Measurements from ENCODE around the gene ENO2. TPM values are rescaled to one million over a fixed set of nuclear protein-coding genes. Genes with fewer than 3 reads are reported as not detected.
"Not testable (repeated sequence)": the region's sequence is repeated elsewhere in the genome, so short reads cannot be mapped to it uniquely, and the experiment has no call there.

The ENO2 gene
- total RNA-seq, 1 donor from 2014 or later, result 182 TPM

DNA sequence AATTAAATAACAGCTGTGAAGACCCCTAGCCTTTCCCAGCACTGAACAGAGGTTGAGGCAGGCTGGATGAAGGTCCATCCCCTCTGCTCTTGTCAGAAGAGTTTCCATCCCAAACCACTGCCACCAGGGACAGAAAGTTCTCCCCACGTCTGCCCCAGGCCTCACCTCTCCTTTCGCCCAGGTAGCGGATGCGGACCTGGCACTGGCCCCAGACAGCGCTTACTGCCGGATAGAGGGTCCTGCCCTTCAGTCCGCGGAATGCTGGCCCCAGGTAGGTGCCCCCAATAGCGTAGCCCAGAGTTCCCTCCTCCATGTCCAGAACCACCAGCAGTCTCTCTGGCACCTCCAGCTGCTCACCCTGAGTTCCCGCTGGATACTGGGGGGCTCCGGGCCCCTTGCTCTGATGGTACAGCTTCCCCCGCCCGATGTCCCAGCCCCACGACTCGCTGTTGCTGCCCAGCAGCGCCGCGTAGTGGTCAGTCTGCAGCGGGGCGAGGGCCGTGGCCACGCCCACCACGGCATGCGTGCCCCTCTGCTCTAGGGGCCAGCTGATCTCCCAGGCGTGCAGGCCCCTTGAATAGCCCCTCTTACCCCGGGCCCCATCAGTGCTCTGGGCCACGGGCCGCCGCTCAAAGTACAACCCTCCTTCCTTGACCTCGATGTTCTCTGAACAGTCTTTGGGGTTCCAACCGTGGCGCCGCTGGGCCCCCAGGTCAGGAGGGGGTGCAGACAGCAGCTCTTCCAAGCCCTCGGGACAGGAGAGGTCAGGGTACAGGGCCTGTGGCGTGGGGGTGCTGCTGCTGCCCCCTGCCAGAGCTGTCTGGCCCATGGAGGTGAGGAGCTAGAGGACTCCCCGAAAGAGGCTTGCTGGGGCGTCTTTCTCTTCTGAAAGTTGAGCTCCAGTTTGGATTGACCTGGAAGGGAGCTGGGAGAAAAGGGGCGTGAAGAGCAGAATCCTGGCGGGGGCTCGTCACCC is 42.0 kb upstream of the ENO2 start:
- peak overlapping the region; percentile 78 for H3K27ac Mint-ChIP-seq (ENCODE audit: unreplicated experiment)
- peak; percentile 92 for DNase-seq
- peaks cover 17% of the 10 kb centered on the region for H3K27me3 Mint-ChIP-seq (ENCODE audit: unreplicated experiment)
- peaks cover 20% of the 10 kb centered on the region for H3K4me1 Mint-ChIP-seq (ENCODE audit: low read depth, unreplicated experiment)
- H3K9me3 Mint-ChIP-seq (ENCODE audit: unreplicated experiment), result peaks cover 23% of the 10 kb centered on the region
- no peaks in the 10 kb centered on the region for H3K36me3 Mint-ChIP-seq (ENCODE audit: unreplicated experiment)
- TF ChIP-seq, protein P1, sequence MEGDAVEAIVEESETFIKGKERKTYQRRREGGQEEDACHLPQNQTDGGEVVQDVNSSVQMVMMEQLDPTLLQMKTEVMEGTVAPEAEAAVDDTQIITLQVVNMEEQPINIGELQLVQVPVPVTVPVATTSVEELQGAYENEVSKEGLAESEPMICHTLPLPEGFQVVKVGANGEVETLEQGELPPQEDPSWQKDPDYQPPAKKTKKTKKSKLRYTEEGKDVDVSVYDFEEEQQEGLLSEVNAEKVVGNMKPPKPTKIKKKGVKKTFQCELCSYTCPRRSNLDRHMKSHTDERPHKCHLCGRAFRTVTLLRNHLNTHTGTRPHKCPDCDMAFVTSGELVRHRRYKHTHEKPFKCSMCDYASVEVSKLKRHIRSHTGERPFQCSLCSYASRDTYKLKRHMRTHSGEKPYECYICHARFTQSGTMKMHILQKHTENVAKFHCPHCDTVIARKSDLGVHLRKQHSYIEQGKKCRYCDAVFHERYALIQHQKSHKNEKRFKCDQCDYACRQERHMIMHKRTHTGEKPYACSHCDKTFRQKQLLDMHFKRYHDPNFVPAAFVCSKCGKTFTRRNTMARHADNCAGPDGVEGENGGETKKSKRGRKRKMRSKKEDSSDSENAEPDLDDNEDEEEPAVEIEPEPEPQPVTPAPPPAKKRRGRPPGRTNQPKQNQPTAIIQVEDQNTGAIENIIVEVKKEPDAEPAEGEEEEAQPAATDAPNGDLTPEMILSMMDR (IDR thresholded peaks at IDR 0.05; ENCODE audit: partially characterized antibody, unreplicated experiment), result peak; percentile 87
- H3K4me3 Mint-ChIP-seq (ENCODE audit: unreplicated experiment), result peak overlapping the region; percentile 89

DNA sequence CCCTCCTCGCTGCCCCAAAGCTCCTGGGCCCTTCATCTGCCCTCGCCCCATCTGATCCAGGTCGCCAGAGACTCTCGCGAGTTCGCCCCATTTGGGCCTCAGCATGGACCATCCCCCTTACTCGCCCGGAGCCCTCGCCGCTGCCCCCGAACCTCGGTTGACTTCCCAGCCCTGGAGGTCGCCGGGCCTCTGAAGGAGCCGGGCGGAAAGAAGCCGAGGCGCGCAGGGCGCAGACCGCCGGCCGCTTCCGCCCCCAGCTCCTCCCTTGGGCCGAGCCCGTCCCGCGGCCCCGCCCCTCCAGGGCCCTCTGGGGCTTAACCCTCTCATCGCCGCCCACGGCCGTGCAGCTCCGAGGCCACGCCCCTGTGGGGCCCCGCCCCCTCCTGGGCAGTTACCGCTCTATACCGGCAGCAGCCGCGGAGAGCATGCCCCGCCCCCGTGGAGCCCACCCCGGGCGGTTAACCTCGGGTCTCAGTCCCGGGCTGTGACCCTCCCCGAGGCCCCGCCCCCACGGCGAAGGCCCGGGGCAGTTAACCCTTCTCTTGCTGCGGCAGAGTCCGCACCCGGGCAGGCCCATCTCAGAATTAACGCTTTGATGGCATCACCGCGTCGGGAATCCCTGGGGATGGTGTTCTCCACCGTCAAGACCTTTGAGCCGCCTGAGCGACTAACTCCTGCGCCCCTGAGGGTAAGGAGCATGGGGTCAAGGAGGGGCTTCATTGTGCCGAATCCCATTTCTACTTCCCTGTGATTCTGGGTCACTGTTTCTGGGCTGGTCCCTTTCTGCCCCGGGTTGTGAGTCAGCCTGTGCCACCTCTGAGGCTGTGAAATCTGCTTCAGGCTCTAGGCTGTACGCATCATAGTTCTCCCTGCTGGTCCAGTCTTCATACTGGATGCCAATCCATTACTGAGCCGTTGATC is 41.0 kb upstream of the ENO2 start, which contains the start of gene SPSB2:
SPSB2 (minus strand) TSS at position 210 of the 921 bp plus-strand sequence. CDS start 402 bp downstream, outside the sequence.
- H3K4me3 Mint-ChIP-seq (ENCODE audit: unreplicated experiment), result peak within 1 kb of the TSS; percentile 89
- H3K4me1 Mint-ChIP-seq (ENCODE audit: low read depth, unreplicated experiment), result peaks cover 20% of the 10 kb centered on the region
- TF ChIP-seq, protein P1 (IDR thresholded peaks at IDR 0.05; ENCODE audit: partially characterized antibody, unreplicated experiment), result no peak
- peak within 1 kb of the TSS; percentile 84 for H3K27ac Mint-ChIP-seq (ENCODE audit: unreplicated experiment)
- peaks cover 23% of the 10 kb centered on the region for H3K9me3 Mint-ChIP-seq (ENCODE audit: unreplicated experiment)
- peaks cover 16% of the 10 kb centered on the region for H3K27me3 Mint-ChIP-seq (ENCODE audit: unreplicated experiment)
- no peaks in the 10 kb centered on the region for H3K36me3 Mint-ChIP-seq (ENCODE audit: unreplicated experiment)
- peak; percentile 100 for DNase-seq

DNA sequence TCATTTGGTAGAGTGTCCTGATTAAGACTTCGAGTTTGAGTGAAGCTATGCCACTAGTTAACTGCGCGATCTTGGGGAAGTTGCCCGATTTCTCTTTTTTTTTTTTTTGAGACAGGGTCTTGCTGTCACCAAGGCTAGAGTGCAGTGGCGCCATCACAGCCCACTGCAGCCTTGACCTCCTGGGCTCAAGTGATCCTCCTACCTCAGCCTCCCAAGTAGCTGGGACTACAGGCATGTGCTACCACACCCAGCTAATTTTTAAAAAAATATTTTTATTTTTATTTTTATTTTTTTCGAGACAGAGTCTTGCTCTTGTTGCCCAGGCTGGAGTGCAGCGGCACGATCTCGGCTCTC is 40.4 kb upstream of the ENO2 start:
- peak overlapping the region; percentile 84 for H3K27ac Mint-ChIP-seq (ENCODE audit: unreplicated experiment)
- peaks cover 16% of the 10 kb centered on the region for H3K4me1 Mint-ChIP-seq (ENCODE audit: low read depth, unreplicated experiment)
- peak overlapping the region; percentile 88 for H3K4me3 Mint-ChIP-seq (ENCODE audit: unreplicated experiment)
- H3K36me3 Mint-ChIP-seq (ENCODE audit: unreplicated experiment); DNase-seq: not testable (repeated sequence)
- peaks cover 17% of the 10 kb centered on the region for H3K9me3 Mint-ChIP-seq (ENCODE audit: unreplicated experiment)
- peaks cover 12% of the 10 kb centered on the region for H3K27me3 Mint-ChIP-seq (ENCODE audit: unreplicated experiment)

DNA sequence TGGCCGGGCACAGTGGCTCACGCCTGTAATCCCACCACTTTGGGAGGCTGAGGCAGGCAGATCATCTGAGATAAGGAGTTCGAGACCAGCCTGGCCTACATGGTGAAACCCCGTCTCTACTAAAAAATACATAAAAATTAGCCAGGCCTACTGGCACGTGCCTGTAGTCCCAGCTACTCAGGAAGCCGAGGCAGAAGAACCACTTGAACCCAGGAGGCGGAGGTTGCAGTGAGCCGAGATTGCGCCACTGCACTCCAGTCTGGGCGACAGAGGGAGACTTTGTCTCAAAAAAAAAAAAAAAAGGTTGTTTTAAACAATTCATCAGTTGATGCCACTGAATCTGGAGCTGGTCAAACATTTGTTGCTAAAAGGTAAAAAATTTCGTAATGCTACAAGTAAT is 34.6 kb upstream of the ENO2 start:
- not testable (repeated sequence) for H3K9me3 Mint-ChIP-seq (ENCODE audit: unreplicated experiment); H3K4me1 Mint-ChIP-seq (ENCODE audit: low read depth, unreplicated experiment); H3K27me3 Mint-ChIP-seq (ENCODE audit: unreplicated experiment); DNase-seq; H3K27ac Mint-ChIP-seq (ENCODE audit: unreplicated experiment); H3K4me3 Mint-ChIP-seq (ENCODE audit: unreplicated experiment); H3K36me3 Mint-ChIP-seq (ENCODE audit: unreplicated experiment)

DNA sequence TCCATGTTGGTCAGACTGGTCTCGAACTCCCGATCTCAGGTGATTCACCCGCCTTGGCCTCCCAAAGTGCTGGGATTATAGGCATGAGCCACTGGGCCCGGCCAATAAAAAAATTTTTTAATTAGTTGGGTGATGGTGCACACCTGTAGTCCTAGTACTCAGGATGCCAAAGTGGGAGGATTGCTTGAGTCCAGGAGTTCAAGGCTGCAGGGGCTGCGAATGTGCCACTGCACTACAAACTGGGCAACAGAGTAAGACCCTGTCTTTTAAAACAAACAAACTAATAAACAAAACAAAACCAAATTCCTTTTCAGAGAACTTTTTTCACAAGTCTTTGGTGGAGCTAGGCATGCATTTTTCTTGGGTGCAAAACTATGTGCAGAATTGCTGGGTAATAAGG is 31.1 kb upstream of the ENO2 start:
- Mint-ChIP-seq H3K4me1 (ENCODE audit: low read depth, unreplicated experiment) (peaks cover 4% of the 10 kb centered on the region), H3K9me3 (ENCODE audit: unreplicated experiment) (peaks cover 2% of the 10 kb centered on the region), H3K27me3 (ENCODE audit: unreplicated experiment) (no peaks in the 10 kb centered on the region), H3K4me3 (ENCODE audit: unreplicated experiment) (no peak overlapping the region), H3K36me3 (ENCODE audit: unreplicated experiment) (no peaks in the 10 kb centered on the region), H3K27ac (ENCODE audit: unreplicated experiment) (no peak overlapping the region)
- TF ChIP-seq, protein P1 (IDR thresholded peaks at IDR 0.05; ENCODE audit: partially characterized antibody, unreplicated experiment), result no peak
- no peak for DNase-seq

Data from glutamatergic neuron (in vitro differentiated cells).